Stimulated activated effector memory CD8-positive, alpha-beta T cell treated with anti-CD3 and anti-CD28 coated beads, Interleukin-12 subunit alpha, Interleukin-12 subunit beta, amount 100 ng/mL, for 72 hours (primary cell): ENCODE data around the gene AGPAT2.
"Not testable (repeated sequence)": the region's sequence is repeated elsewhere in the genome, so short reads cannot be mapped to it uniquely, and the experiment has no call there.

ENCODE experiments used
- ATAC-seq: fragments of 150-1000 bp; cut with Tn5 transposase; 2 replicates; pipeline ENCODE4 v1.10.0; 2021
- DNase-seq, 2 donors: peaks; one replicate each; pipeline ENCODE4 v3.0.0; 2021 to 2022; ENCODE audit warnings: low spot score in 2 of 2
- H3K27ac Mint-ChIP-seq: one replicate; pipeline ENCODE4 v1.8.0; 2022; ENCODE audit warnings: mild to moderate bottlenecking, mixed read lengths
- H3K36me3 Mint-ChIP-seq: one replicate; pipeline ENCODE4 v1.8.0; 2022; ENCODE audit warnings: mild to moderate bottlenecking, mixed read lengths
- H3K4me1 Mint-ChIP-seq: one replicate; pipeline ENCODE4 v1.8.0; 2022; ENCODE audit warnings: mixed read lengths
- H3K4me3 Mint-ChIP-seq: one replicate; pipeline ENCODE4 v1.8.0; 2022; ENCODE audit warnings: mild to moderate bottlenecking, mixed read lengths
- H3K9me3 Mint-ChIP-seq: one replicate; pipeline ENCODE4 v1.8.0; 2022; ENCODE audit warnings: mixed read lengths

Gene AGPAT2

GRCh38 chr9:136711751-136712689 is 24.8 kb upstream of the AGPAT2 start, which contains the start of gene DIPK1B:
Gene DIPK1B, plus strand, starts transcription at chr9:136712572. Its CDS starts 94 bp downstream, at chr9:136712666.
- Mint-ChIP-seq H3K9me3 (no peaks in the 10 kb centered on the region), H3K27ac (no peak within 1 kb of the TSS), H3K36me3 (no peaks in the 10 kb centered on the region), H3K4me3 (peak within 1 kb of the TSS; percentile 60), H3K4me1 (peaks cover 5% of the 10 kb centered on the region)
- ATAC-seq (no peak), DNase-seq (no peak)

- H3K9me3 Mint-ChIP-seq, DNase-seq, H3K36me3 Mint-ChIP-seq, ATAC-seq, H3K27ac Mint-ChIP-seq, H3K4me1 Mint-ChIP-seq: not testable (repeated sequence)
- peak overlapping the region; percentile 60 for H3K4me3 Mint-ChIP-seq
Measured at GRCh38 chr9:136711219-136711648, 24.0 kb upstream of the AGPAT2 start.

- no peak for ATAC-seq
- Mint-ChIP-seq H3K27ac (no peak overlapping the region), H3K9me3 (no peaks in the 10 kb centered on the region), H3K4me1 (peaks cover 5% of the 10 kb centered on the region), H3K36me3 (no peaks in the 10 kb centered on the region), H3K4me3 (peak overlapping the region; percentile 60)
- DNase-seq = no peak
Measured at GRCh38 chr9:136710543-136710942, 23.3 kb upstream of the AGPAT2 start.

DNA sequence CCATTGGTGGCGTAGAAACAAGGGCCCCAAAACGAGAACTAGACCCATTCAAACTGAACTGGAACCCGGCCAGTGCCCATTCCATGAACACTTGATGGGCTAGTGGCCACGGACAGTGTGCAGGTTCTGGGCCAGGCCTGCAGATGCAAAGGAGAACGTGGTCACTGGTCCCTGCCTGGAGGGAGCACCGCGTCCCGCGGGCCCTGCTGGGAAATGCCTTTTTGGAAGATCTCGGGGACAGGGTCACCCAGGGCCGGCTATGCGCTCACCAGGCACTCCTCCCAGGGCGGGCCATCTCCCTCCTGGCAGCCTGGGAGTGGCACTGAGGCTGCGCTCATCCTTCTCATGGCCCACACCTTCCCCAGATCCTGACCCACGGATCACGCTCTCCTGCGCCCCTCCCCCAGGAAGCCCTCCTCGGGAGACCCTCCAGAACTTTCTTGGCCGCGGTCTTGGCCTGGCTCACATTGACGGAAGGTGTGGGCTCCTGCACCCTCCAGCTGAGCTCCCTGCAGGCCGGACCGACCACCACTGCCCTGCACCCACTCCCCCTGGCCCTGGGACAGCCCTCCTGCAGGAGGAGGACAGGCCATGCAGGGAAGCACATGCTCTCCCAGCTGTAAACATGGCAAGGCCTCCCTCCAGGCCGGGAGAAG is 22.3 kb upstream of the AGPAT2 start:
- ATAC-seq (no peak), DNase-seq (no peak)
- Mint-ChIP-seq H3K4me3 (no peak overlapping the region), H3K36me3 (no peaks in the 10 kb centered on the region), H3K9me3 (no peaks in the 10 kb centered on the region), H3K27ac (no peak overlapping the region), H3K4me1 (peaks cover 5% of the 10 kb centered on the region)

DNA sequence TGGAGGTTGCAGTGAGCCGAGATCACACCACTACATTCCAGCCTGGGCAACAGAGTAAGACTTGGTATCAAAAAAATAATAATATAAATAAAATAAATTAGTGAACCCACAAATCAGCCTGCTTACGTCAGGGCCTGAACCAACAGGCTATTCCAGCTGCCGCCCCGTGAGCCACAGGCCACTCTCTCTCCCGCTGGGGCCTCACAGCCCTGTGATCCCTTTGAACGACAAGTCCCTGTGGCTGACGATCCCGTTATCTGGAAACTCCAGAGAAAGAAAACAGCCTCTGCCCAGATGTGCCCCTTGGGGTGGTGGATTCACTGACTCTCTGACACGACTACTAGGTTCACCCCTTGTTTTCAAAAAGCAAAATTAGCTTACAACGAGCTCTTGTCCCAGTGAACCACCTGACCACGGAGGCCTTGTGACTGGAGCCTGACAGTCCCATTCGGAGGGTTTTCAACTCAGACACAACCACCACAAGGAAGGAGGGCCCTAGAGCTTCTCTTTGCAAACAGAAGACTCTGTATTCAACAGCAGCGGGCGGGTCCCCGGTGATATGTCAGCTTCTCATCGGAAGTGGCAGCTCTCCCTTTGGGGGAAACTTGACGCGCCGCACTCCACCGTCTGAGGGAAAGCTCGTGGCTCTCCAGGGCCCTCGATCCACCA is 20.7 kb upstream of the AGPAT2 start:
- Mint-ChIP-seq H3K4me1 (peaks cover 5% of the 10 kb centered on the region), H3K36me3 (no peaks in the 10 kb centered on the region), H3K9me3 (no peaks in the 10 kb centered on the region), H3K27ac (no peak overlapping the region), H3K4me3 (no peak overlapping the region)
- no peak for DNase-seq
- ATAC-seq = no peak

GRCh38 chr9:136707011-136707410 is 19.8 kb upstream of the AGPAT2 start:
- DNase-seq = no peak
- ATAC-seq = no peak
- H3K36me3 Mint-ChIP-seq = no peaks in the 10 kb centered on the region

DNA sequence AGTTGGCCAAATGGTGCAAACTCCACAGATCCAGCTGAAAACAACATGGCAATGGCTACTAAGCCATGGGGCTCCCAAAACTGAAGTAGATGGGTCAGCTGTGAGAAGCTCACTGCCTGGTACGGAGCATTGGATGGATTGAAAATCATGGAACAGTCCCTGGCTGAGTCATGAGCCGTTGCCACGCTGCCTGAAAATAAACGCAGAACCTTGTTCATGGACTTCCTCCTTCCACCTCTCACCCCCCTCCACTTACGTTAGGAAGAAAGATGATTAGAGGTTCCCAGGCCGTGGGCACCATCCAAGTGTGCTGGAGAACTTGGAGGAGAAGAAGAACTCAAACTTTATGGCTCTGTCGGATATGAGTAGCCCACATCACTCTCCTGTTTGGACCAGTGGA is 18.3 kb upstream of the AGPAT2 start:
- Mint-ChIP-seq H3K4me1 (peaks cover 15% of the 10 kb centered on the region), H3K9me3 (no peaks in the 10 kb centered on the region), H3K27ac (no peak overlapping the region), H3K4me3 (no peak overlapping the region), H3K36me3 (no peaks in the 10 kb centered on the region)
- ATAC-seq (no peak), DNase-seq (no peak)

More at GRCh38 chr9:136707011-136707410, 19.8 kb upstream of the AGPAT2 start:
- H3K4me1 Mint-ChIP-seq = peaks cover 6% of the 10 kb centered on the region
- no peak overlapping the region for H3K27ac Mint-ChIP-seq
- no peak overlapping the region for H3K4me3 Mint-ChIP-seq
- no peaks in the 10 kb centered on the region for H3K9me3 Mint-ChIP-seq

GRCh38 chr9:136704741-136705140 is 17.5 kb upstream of the AGPAT2 start:
- peaks cover 21% of the 10 kb centered on the region for H3K4me1 Mint-ChIP-seq
- not testable (repeated sequence) for H3K4me3 Mint-ChIP-seq, H3K36me3 Mint-ChIP-seq, DNase-seq, H3K9me3 Mint-ChIP-seq, ATAC-seq, H3K27ac Mint-ChIP-seq

DNA sequence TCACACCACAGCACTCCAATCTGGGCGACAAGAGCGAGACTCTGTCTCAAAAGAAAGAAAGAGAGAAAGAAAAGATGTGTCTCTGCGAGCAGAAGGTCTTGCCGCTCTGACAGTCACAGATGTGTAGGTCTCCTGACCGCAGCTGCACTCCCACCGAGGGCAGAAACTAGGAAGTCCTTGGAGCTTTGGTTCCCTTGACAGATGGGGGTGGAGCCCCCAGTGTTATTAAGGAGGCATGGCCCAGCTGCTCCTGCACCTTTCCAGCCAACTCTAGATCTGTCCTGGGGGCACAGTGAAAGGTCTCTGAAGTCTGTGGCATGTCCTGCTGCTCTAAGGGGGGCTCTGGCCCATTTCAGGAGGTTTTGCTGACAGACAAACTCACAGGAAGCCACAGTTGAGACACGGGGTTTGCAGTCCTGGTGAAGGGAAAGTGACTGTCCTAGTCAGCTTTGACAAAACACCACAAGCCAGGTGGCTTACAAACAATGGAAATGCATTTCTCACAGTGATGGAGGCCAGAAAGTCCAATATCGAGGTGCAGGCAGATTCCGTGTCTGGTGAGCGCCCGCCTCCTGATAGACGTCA is 16.1 kb upstream of the AGPAT2 start:
- H3K4me3 Mint-ChIP-seq = no peak overlapping the region
- H3K27ac Mint-ChIP-seq = no peak overlapping the region
- no peak for DNase-seq

GRCh38 chr9:136701668-136702053 is 14.4 kb upstream of the AGPAT2 start:
- ATAC-seq (no peak), DNase-seq (no peak)
- Mint-ChIP-seq H3K36me3 (no peaks in the 10 kb centered on the region), H3K27ac (peak overlapping the region; percentile 89), H3K9me3 (no peaks in the 10 kb centered on the region), H3K4me3 (peak overlapping the region; percentile 72), H3K4me1 (peaks cover 31% of the 10 kb centered on the region)

More for the DNA sequence above, 16.1 kb upstream of the AGPAT2 start:
- H3K4me1 Mint-ChIP-seq = peaks cover 21% of the 10 kb centered on the region
- no peak for ATAC-seq
- H3K36me3 Mint-ChIP-seq = no peaks in the 10 kb centered on the region
- H3K9me3 Mint-ChIP-seq = no peaks in the 10 kb centered on the region

GRCh38 chr9:136700959-136701667 is 13.9 kb upstream of the AGPAT2 start:
- H3K9me3 Mint-ChIP-seq = no peaks in the 10 kb centered on the region

GRCh38 chr9:136700304-136700703 is 13.0 kb upstream of the AGPAT2 start:
- Mint-ChIP-seq H3K27ac (no peak overlapping the region), H3K9me3 (no peaks in the 10 kb centered on the region)
- no peak for DNase-seq

More at GRCh38 chr9:136700959-136701667, 13.9 kb upstream of the AGPAT2 start:
- H3K36me3 Mint-ChIP-seq = no peaks in the 10 kb centered on the region
- H3K4me3 Mint-ChIP-seq = peak overlapping the region; percentile 72
- DNase-seq (peak; percentile 53 to 82), ATAC-seq (peak; percentile 97)
- peaks cover 37% of the 10 kb centered on the region for H3K4me1 Mint-ChIP-seq
- peak overlapping the region; percentile 89 for H3K27ac Mint-ChIP-seq

DNA sequence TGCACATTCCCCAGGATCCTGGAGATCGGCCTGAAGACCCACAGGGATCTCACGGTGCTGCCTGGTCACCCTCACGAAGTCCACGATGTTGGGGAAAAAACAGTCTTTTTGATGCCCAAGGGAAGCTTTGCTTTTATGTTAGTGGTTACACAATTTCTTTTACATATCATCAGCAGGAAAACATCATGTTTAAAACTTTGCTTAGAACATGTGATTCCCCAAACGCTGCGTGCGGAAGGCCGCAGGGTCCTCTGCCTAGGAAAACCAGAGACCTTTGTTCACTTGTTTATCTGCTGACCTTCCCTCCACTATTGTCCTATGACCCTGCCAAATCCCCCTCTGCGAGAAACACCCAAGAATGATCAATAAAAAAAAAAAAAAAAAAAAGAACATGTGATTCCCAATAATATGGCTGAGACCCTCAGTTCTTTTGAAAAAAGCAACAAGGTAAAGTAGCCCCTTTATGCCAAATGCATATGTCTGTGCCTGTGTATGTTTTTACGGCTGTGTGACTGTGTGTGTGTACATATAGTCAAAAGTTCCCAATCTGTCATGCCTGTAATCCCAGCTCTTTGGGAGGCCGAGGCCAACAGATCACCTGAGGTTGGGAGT is 11.5 kb upstream of the AGPAT2 start:
- Mint-ChIP-seq H3K4me1 (peaks cover 48% of the 10 kb centered on the region), H3K36me3 (no peaks in the 10 kb centered on the region), H3K27ac (no peak overlapping the region), H3K9me3 (no peaks in the 10 kb centered on the region), H3K4me3 (no peak overlapping the region)
- no peak for DNase-seq
- no peak for ATAC-seq

More at GRCh38 chr9:136700304-136700703, 13.0 kb upstream of the AGPAT2 start:
- peaks cover 44% of the 10 kb centered on the region for H3K4me1 Mint-ChIP-seq
- no peaks in the 10 kb centered on the region for H3K36me3 Mint-ChIP-seq
- H3K4me3 Mint-ChIP-seq = peak overlapping the region; percentile 72
- ATAC-seq = no peak
